Fibroblast of mammary gland (primary cell): Measurements from ENCODE around the gene DNALI1.
A peak's percentile ranks its signal among the peaks of the same experiment; 100 is the strongest.
"Not testable (repeated sequence)": the region's sequence is repeated elsewhere in the genome, so short reads cannot be mapped to it uniquely, and the experiment has no call there.

Experiments
- DNase-seq: peaks from one replicate; pipeline ENCODE4 v3.0.0-alpha.2; 2010; ENCODE audit warnings: low read depth
- H3K4me3 ChIP-seq: 2 replicates; pipeline ENCODE4 v1.5.1; 2011; ENCODE audit warnings: low read depth, mild to moderate bottlenecking, low read length, moderate library complexity; ENCODE audit not compliant: control insufficient read depth
- TF ChIP-seq, protein P1 (sequence below): conservative IDR thresholded peaks from 2 replicates; pipeline ENCODE4 v1.5.1; 2011; ENCODE audit warnings: low read depth, low read length, inconsistent platforms; ENCODE audit not compliant: control insufficient read depth, insufficient read depth

The DNALI1 gene

DNA sequence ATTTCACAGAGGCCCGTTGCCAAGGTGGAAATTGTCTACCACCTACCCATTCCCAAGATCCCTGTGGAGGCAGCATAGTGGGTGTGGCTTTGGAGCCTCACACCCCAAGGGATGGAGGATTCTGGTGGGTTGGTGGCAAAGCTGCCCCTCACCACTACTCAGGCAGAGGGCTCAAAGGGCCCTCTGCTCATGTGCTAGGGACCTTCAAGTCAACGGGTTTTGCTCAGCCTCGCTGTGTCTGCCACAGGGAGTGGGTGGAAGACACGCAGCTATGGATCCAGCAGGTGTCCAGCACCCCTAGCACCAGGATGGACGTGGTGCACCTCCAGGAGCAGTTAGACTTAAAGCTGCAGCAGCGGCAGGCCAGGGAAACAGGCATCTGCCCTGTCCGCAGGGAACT is 2.3 kb downstream of the DNALI1 start:
- DNase-seq = no peak
- no peak overlapping the region for H3K4me3 ChIP-seq
- TF ChIP-seq, protein P1, sequence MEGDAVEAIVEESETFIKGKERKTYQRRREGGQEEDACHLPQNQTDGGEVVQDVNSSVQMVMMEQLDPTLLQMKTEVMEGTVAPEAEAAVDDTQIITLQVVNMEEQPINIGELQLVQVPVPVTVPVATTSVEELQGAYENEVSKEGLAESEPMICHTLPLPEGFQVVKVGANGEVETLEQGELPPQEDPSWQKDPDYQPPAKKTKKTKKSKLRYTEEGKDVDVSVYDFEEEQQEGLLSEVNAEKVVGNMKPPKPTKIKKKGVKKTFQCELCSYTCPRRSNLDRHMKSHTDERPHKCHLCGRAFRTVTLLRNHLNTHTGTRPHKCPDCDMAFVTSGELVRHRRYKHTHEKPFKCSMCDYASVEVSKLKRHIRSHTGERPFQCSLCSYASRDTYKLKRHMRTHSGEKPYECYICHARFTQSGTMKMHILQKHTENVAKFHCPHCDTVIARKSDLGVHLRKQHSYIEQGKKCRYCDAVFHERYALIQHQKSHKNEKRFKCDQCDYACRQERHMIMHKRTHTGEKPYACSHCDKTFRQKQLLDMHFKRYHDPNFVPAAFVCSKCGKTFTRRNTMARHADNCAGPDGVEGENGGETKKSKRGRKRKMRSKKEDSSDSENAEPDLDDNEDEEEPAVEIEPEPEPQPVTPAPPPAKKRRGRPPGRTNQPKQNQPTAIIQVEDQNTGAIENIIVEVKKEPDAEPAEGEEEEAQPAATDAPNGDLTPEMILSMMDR = no peak

DNA sequence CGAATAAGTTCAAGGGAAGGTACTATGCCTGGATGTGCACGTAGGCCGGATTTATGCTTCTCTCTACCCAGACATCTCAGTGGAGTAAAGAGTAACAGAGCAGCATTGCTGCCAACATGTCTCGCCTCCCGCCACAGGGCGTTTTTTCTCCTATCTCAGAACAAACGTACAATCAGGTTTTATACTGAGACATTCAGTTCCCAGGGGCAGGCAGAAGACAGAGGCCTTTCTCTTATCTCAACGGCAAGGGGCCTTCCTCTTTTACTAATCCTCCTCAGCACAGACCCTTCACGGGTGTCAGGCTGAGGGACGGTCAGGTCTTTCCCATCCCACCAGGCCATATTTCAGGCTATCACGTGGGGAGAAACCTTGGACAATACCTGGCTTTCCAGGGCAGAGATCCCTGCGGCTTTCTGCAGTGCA is 3.2 kb downstream of the DNALI1 start:
- not testable (repeated sequence) for DNase-seq, H3K4me3 ChIP-seq

DNA sequence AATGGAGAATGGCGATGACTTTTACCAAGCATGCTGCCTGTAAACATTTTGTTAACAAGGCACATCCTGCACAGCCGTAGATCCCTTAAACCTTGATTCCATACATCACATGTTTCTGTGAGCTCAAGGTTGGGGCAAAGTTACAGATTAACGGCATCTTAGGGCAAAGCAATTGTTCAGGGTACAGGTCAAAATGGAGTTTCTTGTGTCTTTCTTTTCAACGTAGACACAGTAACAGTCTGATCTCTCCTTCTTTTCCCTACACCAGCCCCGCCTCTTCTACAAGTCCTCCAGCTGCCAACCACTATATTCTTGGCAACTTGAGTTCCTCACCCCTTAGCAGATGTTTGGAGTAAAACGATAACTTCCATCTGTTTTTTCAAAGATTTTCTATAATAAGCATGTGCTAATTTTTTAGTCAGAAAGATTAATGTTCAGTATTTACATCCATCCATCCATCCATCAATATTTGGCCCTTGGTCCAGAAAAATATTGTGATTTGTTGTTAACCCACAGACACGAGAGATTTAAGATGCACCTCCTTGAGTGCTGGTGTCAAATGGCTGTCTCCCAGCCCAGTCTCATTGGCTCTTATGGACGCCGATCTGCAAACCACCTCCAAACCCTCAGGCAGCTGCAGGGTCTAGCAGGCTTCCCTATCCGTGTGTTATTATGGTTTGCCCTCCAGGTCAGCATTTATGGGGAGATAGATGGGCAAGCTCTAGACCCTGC is 3.8 kb downstream of the DNALI1 start:
- no peak overlapping the region for H3K4me3 ChIP-seq
- DNase-seq = no peak
- TF ChIP-seq, protein P1 = no peak

DNA sequence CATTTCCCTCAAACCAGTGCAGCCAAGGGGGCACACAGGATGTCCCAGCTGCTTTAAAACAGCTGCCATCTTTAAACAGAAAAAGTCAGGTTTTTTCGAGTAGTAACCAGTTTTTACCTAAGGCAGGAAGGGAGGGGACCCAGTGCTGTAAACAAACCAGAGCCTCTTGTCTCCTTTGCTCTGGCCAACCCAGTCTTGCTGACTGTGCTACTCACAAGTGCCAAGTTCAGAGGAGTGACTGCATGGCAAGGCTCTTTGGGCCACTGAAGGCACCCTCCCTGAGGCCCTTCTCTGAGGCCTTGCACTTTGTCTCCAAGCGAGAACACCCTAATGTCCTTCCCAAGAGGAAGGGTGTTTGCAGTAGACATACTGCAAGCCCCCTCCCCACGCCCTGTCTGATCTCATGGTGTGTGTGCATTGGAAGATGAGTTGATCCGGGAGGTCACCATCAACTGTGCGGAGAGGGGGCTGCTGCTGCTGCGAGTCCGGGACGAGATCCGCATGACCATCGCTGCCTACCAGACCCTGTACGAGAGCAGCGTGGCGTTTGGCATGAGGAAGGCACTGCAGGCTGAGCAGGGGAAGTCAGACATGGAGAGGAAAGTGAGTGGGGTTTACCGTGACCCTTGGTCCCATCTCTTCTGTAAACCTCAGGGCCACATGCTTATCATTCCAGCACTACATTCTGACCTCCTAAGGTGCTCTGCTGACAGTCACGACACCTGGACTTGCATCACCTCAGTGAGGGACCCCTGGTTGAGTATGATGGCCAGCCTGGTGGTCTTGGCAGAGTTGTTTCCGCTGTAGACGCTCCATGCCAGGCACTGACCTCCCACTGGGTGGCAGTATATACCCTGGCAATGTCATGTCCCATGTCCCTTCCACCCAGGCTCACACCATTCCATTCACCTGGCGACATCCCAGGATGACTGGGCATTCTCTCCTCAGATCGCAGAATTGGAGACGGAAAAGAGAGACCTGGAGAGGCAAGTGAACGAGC is 4.7 kb downstream of the DNALI1 start:
- no peak overlapping the region for H3K4me3 ChIP-seq
- peak; percentile 67 for DNase-seq
- TF ChIP-seq, protein P1 = peak; percentile 69

DNA sequence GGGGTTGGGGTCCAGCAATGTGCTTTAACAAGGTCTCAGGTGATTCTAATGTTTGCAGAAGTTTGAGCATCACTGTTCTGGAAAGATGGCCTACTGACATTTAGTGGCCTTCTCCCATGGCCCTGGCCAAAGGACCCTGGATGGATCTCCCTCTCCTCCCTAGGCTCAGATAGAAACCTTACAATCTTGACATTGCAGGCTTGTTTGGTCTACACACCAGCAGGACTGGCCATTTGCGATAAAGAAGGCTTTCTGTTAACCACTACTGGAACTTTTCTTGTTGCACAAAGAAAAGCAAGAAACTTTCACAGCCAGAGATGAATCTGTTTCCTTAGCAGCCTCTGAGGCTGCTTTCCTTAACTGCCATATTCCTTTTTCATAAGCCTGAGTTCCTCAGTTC is 6.2 kb downstream of the DNALI1 start:
- DNase-seq = no peak
- TF ChIP-seq, protein P1 = no peak
- no peak overlapping the region for H3K4me3 ChIP-seq

DNA sequence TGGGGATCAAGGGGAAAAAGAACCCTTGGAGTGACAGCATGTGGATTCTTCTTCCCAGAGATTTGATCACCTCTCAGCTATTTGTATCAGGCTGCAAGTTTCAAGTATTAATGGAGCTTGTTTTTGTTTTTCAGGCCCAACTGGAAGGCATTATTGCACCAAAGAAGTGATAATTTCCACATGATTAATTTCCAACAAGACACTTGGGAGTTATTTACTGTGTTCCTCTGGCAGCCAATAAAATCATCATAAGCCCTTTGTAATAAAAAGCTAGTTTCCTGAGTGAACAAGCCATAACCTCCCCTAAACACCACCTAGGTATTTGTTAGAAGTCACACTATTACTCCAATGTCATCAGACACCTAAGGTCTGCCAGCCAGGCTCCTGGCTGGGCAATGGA is 8.2 kb downstream of the DNALI1 start:
- DNase-seq = no peak
- H3K4me3 ChIP-seq = no peak overlapping the region
- TF ChIP-seq, protein P1 = no peak

DNA sequence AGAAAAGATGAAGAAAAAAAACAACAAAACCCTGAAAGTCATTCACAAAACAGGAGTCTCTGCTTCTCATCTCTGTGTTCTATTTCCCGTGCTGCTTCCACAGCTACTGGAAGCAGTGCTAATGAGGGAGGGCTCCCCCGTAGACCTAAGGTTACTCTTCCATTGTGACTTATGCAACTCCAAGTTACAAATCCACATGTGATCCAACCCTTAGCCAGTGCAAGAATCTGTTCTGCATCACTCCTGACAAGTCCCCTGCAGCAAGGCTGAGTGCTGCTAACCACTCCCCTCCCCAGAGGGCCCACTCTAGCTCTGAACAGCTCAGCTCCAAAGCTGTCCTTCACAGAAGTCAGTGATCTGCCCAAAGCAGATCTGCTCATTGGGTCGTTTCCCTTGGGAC is 10.3 kb downstream of the DNALI1 start:
- peak; percentile 54 for DNase-seq
- TF ChIP-seq, protein P1 = no peak
- no peak overlapping the region for H3K4me3 ChIP-seq
